ENCODE data around the gene MYO1D. TPM values are rescaled to one million over a fixed set of nuclear protein-coding genes. Genes with fewer than 3 reads are reported as not detected.
A peak's percentile ranks its signal among the peaks of the same experiment; 100 is the strongest.

The MYO1D gene
- total RNA-seq, 2 donors from 2014 or later = 162 to 201 TPM

DNA sequence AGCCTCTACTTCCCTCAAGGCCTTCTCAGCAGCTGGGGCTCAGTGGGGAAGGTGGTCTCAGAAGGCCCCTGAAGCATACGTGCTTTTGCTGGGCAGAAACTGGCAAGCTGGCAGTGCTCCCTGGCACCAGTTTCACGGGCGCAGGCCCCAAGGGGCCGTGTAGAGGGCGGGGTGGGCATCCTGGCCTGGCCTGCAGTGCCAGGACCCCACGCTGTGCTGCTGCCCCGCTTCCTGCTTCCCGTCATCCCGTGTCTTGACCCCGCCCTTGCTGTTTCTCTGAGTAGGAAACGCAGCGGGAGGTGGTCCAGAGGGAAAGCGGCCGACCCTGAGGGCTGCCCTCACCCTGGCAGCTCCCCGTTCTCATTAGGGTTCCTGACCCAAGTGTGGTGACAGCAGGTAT is 383.4 kb downstream of the MYO1D start:
- intact Hi-C loops (cut with DNase I) = no loop called here
- no peak for DNase-seq (ENCODE audit: low spot score)

DNA sequence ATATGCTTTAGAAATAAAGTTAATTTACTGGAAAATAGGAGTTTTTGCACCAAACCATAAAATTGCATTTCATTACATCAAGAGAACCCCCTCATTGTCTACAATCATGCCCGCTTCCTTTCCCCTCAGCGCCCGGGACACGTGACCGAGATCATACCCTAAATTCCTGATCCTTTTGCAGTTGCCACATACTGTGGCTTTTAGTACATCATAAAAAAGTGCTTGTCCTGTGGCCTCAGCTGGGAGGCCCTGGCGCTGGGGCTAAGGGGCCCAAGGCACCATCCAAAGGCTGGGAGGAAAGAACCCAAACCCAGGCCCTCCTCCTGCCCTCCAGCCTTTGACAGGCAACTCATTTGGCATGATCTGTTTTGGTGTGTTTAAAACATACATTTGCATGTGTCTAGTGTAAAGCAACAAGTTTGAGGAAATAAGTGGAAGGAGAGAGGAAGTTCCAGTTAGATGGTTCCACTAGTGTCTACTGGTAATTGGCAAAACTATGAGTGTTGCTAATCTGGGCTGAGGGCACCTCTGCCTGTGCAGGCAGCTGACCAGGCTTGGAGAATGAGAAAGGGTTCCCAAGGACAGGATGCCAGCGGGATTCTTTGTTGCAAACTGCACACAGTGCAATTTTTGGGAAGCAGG is 384.2 kb downstream of the MYO1D start:
- intact Hi-C loops (cut with DNase I) = no loop called here
- DNase-seq (ENCODE audit: low spot score) = no peak

DNA sequence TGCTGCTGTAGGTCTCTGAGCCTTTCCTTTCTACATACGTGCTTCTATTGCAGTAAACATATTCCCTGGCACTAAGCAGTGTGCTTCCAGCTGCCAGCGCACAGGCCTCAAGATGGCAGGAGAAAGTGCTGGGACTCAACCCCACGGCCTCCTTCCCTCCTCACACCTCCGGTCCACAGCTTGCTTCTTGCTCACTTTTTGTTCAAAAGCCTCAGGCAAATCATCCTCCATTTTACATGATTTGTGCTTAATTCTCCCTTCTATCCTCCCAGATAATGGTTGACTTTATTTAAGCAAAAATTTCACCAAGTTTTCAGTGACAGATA is 384.7 kb downstream of the MYO1D start:
- intact Hi-C loops (cut with DNase I) = no loop called here
- DNase-seq (ENCODE audit: low spot score) = no peak

- DNase-seq (ENCODE audit: low spot score) = no peak
- intact Hi-C loops (cut with DNase I) = no loop called here
These were observed 385.3 kb downstream of the MYO1D start for GRCh38 chr17:32491371-32492263.

DNA sequence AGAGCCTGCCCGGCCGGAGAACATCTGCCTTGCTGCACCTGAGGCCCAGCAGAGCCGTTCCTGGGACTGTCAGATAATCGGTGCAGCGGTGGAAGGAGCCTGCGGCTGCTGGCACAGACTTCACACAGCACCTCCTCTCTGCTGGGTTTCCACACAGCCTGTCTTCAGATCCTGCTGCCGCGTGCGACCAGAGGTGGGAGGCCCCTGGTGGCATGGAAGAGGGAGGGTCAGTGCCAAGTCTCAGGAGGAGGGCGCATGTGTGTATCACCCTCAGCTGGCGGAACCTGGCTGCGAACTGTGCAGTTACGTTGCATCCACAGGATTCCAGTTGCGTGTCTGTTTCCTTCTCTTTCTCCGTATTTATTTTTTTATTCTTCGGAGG is 386.8 kb downstream of the MYO1D start:
- intact Hi-C loops (cut with DNase I) = no loop called here
- DNase-seq (ENCODE audit: low spot score) = no peak

DNA sequence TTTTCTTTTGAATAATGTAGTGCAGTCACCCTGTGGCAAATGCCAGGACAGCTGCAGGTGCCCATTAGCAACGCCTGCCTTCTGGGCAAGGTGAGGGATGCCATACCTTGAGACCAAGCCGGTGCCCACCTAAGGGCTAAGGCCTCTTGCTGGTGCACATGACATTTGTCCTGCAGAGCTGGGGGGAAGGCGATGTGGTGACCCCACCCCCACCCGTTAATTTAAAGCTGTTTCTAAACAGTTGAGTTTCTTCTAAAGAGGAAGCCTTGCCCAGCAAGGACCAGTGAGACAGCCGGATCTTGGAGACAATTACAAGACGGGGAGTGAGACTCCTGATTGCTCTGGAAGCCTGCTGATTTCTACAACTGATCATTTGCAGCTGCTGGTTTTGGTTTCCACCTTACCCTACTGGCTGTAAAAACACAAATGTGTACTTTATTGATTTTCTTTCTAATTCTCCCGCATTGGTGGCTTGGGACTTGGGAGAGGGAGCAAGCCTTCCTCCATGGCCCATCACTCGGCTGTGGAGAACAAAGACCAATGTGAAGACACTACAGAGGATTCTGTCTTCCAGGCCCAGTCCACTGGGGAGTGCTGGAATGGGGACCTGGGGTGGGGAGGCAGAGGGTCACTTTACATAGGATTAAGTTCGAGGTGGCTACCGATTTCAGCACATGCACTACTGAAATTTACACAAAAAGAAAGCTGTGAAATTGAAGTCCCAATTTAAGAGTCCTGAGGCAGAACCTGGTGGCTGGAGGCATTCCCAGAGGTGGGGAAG is 387.4 kb downstream of the MYO1D start:
- DNase-seq (ENCODE audit: low spot score) = no peak
- intact Hi-C loops (cut with DNase I) = loop anchor here (5.0 to 10.0 kb wide), 2 partner anchors 265 to 743 kb away; no protein-coding TSS in a partner anchor

DNA sequence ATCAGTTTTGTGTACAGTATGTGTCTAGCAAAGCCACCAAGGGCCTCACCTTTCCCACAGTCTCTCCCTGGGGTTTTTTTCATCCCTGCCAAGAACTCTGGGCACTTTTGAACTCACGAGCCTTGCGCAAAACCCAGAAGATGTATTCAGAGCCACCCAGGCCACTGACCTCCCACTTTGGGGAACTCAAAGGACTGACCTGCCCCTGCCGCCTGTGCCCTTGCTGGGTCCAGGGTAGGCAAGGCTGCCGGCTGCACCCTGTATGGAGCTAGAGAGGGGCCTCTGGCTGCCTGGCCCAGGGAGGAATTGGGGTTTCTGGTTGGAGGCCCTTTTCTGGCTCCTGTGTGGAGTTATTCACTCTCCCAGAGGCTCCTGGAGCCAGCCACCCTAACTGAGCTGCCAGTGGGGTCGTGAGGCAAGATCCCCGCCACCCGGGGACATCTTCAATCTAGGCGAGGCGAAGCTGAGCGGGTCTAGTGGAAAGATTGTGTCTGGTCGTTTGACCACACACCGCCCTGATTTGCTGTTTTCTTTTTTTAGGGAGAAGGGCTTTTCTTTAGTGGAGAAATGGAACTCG is 388.2 kb downstream of the MYO1D start:
- no peak for DNase-seq (ENCODE audit: low spot score)
- intact Hi-C loops (cut with DNase I) = loop anchor here (5.0 to 10.0 kb wide), 2 partner anchors 266 to 744 kb away; no protein-coding TSS in a partner anchor

- intact Hi-C loops (cut with DNase I) = loop anchor here (5.0 to 10.0 kb wide), 2 partner anchors 267 to 744 kb away; no protein-coding TSS in a partner anchor
- no peak for DNase-seq (ENCODE audit: low spot score)
These were observed 388.8 kb downstream of the MYO1D start for GRCh38 chr17:32488177-32488542.

DNA sequence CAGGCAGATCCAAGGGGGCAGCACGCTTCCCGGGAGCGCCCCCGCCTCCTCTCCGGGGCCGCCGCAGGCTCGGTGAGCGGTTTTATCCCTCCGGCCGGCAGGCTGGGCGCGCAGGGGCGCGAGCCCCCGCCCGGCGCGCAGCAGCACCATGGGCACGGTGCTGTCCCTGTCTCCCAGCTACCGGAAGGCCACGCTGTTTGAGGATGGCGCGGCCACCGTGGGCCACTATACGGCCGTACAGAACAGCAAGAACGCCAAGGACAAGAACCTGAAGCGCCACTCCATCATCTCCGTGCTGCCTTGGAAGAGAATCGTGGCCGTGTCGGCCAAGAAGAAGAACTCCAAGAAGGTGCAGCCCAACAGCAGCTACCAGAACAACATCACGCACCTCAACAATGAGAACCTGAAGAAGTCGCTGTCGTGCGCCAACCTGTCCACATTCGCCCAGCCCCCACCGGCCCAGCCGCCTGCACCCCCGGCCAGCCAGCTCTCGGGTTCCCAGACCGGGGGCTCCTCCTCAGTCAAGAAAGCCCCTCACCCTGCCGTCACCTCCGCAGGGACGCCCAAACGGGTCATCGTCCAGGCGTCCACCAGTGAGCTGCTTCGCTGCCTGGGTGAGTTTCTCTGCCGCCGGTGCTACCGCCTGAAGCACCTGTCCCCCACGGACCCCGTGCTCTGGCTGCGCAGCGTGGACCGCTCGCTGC is 389.3 kb downstream of the MYO1D start:
- DNase-seq (ENCODE audit: low spot score) = peak; percentile 83
- intact Hi-C loops (cut with DNase I) = loop anchor here (5.0 to 10.0 kb wide), 2 partner anchors 267 to 745 kb away; no protein-coding TSS in a partner anchor

GRCh38 chr17:32486701-32487472 is 390.0 kb downstream of the MYO1D start, which contains the start of gene CDK5R1:
Gene CDK5R1, plus strand, starts transcription at chr17:32486993. Its CDS starts 628 bp downstream, at chr17:32487621.
- DNase-seq (ENCODE audit: low spot score) = peak; percentile 89
- intact Hi-C loops (cut with DNase I) = loop anchor here (5.0 to 10.0 kb wide), 2 partner anchors 268 to 745 kb away; no protein-coding TSS in a partner anchor

GRCh38 chr17:32486111-32486700 is 390.7 kb downstream of the MYO1D start:
- DNase-seq (ENCODE audit: low spot score) = peak; percentile 87
- intact Hi-C loops (cut with DNase I) = loop anchor here (5.0 to 10.0 kb wide), 2 partner anchors 269 to 746 kb away; no protein-coding TSS in a partner anchor

DNA sequence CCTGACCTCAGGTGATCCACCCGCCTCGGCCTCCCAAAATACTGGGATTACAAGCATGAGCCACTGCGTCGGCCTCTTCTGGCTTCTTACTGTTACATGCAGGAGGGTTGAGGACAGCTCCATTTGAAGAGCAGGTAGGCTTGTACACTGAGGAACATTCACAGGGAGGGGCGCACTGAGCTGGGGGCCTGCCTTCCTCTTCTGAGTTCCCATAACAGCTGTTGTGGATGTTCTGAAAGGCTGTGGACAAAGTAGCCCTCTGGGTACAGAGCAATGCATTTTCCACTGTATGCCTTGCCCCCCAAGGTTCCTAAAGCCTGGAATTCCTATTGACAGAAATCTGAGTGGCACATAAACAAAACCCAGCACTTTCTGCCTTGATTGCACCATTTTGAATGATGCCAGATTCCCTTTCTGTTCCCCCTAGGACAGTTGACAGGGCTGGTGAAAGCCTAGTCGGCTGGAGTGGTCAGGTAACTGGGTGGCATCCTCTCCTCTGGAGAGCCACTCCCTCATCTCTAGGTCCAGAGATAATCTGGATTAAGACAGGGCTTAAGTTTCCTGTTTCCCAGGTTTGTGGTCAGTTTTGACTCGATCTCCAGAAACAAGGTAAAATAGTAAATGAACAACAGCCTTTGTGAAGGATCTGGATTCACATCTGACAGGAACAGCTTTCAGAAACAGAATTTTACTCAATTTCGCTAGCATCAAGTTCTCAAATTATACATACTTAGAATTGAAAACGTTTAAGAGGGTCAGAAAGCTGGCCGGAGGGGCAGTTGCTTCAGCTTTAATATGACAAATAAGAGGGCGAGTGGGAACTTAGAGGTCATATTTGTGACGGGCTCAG is 391.4 kb downstream of the MYO1D start:
- DNase-seq (ENCODE audit: low spot score) = no peak
- intact Hi-C loops (cut with DNase I) = loop anchor here (5.0 to 10.0 kb wide), 2 partner anchors 269 to 747 kb away; no protein-coding TSS in a partner anchor

- DNase-seq (ENCODE audit: low spot score) = no peak
- intact Hi-C loops (cut with DNase I) = loop anchor here (5.0 to 10.0 kb wide), 2 partner anchors 270 to 748 kb away; no protein-coding TSS in a partner anchor
These were observed 392.3 kb downstream of the MYO1D start for GRCh38 chr17:32484628-32485027.

DNA sequence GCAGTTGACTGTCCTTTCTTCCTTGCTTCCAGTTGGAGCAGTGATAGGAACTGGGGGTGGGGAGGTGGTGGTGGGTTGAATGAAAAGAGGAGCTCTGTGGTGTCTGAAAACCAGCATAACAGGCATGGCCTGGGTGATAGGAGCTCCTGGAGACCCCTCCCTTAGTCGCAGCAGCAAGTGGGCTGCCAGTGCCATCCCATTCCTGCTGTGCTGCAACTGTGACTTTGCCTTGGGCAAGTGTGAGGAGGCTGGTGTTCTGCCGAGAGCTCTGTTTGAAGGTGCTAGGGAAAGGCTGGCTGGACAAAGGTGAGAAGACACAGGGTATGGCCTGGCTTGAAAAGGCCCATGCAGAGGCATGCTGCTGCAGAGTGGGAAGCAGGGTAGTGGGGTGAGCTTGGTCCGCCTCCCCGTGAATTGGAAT is 392.9 kb downstream of the MYO1D start:
- DNase-seq (ENCODE audit: low spot score) = no peak
- intact Hi-C loops (cut with DNase I) = loop anchor here in 1 of 2 donors (10.0 kb wide), 1 partner anchor 271 kb away; no protein-coding TSS in a partner anchor

GRCh38 chr17:32483451-32484019 is 393.4 kb downstream of the MYO1D start:
- DNase-seq (ENCODE audit: low spot score) = peak; percentile 89
- intact Hi-C loops (cut with DNase I) = loop anchor here in 1 of 2 donors (10.0 kb wide), 1 partner anchor 271 kb away; no protein-coding TSS in a partner anchor
